GM06990 (cell line): Measurements from ENCODE around the gene GATAD2A.
A peak's percentile ranks its signal among the peaks of the same experiment; 100 is the strongest.

ENCODE experiments used
- DNase-seq: peaks from one replicate; pipeline ENCODE4 v3.0.0-alpha.2; 2011; ENCODE audit not compliant: insufficient read length; ENCODE audit errors: extremely low read depth
- H3K27me3 ChIP-seq: replicated peaks from 2 replicates; pipeline ENCODE4 v1.6.0; 2011; ENCODE audit warnings: low read length; ENCODE audit not compliant: control insufficient read depth, insufficient read depth
- H3K36me3 ChIP-seq: 2 replicates; pipeline ENCODE4 v1.5.1; 2011; ENCODE audit warnings: low read length; ENCODE audit not compliant: control insufficient read depth, insufficient read depth
- H3K4me3 ChIP-seq: replicated peaks from 2 replicates; pipeline ENCODE4 v1.5.1; 2011; ENCODE audit warnings: low read depth, mild to moderate bottlenecking, control low read depth, low read length
- TF ChIP-seq, protein P1 (sequence below): IDR thresholded peaks from 2 replicates; pipeline ENCODE4 v1.5.1; 2011; ENCODE audit warnings: low read length, control low read depth, mild to moderate bottlenecking, inconsistent platforms; ENCODE audit not compliant: insufficient read depth, poor library complexity, severe bottlenecking

The GATAD2A gene

DNA sequence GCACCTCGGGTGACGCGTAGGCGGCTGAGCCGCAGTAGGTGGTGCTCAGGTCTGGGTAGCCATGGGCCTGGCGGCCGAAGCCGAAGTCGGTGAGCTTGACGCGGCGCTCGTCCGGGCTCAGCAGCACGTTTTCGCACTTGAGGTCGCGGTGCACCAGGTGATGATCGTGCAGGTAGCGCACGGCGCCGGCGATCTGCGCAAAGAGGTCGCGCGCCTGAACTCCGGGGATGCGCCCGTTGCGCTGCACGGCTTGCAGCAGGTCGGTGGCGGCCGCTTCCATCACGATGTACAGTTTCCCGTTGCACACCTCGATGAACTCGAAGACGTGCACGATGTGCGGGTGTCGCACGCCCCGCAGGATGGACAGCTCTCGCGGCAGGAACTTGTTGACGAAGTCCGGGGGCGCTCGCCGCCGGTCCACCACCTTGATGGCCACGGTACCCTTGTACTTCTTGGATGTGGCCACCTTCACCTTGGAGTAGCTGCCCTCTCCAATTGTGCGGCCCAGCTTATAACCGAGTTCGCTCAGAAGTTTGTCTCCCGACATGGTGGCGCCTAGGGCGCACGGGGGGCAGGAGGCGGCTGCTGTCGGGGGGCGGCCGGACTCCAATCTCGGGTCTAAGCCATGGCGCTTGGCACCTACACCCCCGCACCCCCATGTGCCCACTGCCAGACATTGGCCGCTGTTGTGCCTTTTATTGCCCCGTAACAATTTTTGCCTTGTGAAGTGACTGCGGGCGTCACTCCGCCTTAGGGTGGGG lies 109.6 kb downstream of the GATAD2A start, which contains the start of gene TSSK6:
TSSK6 (minus strand) TSS at position 668 of the 761 bp plus-strand sequence; CDS start at position 547, 121 bp downstream.
- TF ChIP-seq, protein P1, sequence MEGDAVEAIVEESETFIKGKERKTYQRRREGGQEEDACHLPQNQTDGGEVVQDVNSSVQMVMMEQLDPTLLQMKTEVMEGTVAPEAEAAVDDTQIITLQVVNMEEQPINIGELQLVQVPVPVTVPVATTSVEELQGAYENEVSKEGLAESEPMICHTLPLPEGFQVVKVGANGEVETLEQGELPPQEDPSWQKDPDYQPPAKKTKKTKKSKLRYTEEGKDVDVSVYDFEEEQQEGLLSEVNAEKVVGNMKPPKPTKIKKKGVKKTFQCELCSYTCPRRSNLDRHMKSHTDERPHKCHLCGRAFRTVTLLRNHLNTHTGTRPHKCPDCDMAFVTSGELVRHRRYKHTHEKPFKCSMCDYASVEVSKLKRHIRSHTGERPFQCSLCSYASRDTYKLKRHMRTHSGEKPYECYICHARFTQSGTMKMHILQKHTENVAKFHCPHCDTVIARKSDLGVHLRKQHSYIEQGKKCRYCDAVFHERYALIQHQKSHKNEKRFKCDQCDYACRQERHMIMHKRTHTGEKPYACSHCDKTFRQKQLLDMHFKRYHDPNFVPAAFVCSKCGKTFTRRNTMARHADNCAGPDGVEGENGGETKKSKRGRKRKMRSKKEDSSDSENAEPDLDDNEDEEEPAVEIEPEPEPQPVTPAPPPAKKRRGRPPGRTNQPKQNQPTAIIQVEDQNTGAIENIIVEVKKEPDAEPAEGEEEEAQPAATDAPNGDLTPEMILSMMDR, result no peak
- no peak for DNase-seq
- peaks cover 7% of the 10 kb centered on the region for H3K36me3 ChIP-seq
- H3K27me3 ChIP-seq, result no peaks in the 10 kb centered on the region
- H3K4me3 ChIP-seq, result peak within 1 kb of the TSS; percentile 92

DNA sequence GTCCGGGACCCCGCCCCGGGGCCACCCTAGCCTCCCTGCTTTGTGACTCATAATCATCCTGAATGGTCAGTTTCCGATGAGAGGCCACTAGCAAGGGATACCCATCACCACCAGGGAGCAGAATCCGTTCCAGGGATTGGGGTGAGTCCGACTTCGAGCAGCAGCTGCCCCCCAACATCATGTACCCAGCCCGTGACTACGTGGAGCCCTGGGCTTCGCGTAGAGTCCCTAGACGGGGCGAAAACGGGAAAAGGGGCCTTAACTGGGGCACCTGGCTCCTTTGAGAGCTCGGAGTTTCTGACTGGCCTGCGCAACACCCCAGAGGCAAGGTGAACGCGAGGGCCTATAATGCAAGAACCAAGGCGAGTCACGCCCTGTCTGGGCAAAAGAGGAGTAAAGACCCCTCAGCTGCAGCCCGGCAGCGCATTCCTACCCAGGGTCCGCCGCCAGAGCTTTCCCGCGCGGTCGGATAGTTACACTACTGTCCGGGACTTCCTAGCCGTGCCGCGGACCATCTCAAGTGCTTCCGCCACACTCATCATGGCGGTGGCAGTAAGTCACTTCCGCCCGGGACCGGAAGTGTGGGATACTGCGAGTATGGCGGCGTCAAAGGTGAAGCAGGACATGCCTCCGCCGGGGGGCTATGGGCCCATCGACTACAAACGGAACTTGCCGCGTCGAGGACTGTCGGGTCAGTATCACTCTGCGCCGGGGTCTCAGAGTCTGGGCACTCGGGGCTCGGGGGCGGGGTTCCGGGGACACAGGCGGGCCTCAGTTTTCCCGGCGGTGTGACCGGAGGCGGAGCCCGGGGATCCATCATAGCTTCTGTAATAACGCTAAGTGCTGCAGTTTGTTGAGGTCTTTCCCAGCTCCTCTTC lies 110.4 kb downstream of the GATAD2A start, which contains the start of gene NDUFA13:
NDUFA13 (plus strand) TSS at position 584 of the 878 bp plus-strand sequence; CDS start at position 598, 14 bp downstream.
- no peaks in the 10 kb centered on the region for H3K27me3 ChIP-seq
- H3K4me3 ChIP-seq, result peak within 1 kb of the TSS; percentile 92
- peak; percentile 94 for DNase-seq
- peaks cover 9% of the 10 kb centered on the region for H3K36me3 ChIP-seq
- TF ChIP-seq, protein P1, result no peak

DNA sequence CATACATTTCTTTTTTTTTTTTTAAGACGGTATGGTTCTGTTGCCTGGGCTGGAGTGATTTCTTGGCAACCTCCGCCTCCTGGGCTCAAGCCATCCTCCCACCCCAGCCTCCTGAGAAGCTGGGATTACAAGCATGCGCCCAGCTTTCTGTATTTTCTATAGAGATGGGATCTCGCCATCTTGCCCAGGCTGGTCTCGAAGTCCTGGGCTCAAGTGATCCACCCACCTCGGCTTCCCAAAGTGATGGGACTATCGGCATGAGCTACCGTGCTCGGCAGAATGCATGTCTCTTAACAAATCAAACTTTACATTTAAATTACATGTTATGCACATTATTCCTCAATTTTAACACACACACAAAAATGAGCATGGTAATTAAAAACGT lies 111.8 kb downstream of the GATAD2A start:
- Histone ChIP-seq H3K27me3 (no peaks in the 10 kb centered on the region), H3K4me3 (peak overlapping the region; percentile 92), H3K36me3 (peaks cover 9% of the 10 kb centered on the region)
- TF ChIP-seq, protein P1, result no peak
- no peak for DNase-seq

DNA sequence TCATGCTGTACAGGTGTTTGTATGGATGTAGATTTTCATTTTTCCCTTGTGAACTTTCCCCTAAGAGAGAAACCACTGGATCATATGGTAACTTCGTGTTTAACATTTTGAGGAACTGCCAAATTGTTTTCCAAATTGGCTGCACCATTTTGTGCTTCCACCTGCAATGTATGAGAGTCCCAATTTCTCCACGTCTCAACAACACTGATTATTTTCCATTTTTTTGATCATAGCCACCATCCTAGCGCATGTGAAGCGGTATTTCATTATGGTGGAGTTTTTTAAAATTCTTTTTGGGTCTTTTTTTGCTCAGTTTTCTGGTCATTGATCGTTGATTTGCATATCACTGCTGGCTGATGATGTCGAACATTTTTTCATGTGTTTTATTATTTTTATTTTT lies 115.5 kb downstream of the GATAD2A start:
- TF ChIP-seq, protein P1, result no peak
- Histone ChIP-seq H3K27me3 (no peaks in the 10 kb centered on the region), H3K36me3 (peaks cover 9% of the 10 kb centered on the region), H3K4me3 (no peak overlapping the region)
- DNase-seq, result no peak

DNA sequence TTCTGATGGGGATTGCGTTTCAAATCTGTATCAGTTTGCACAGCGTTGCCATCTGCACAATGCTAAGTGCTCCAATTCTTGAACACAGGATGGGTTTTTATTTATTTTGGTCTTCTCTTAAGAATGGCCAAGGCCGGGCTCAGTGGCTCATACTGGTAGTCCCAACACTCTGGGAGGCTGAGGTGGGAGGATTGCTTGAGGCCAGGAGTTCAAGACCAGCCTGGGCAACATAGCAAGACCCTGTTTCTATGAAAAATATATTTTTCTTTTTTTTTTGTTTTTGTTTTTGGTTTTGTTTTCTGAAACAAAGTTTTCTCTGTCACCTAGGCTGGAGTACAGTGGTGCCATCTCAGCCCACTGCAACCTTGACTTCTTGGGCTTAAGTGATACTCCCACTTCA lies 117.7 kb downstream of the GATAD2A start:
- TF ChIP-seq, protein P1, result no peak
- Histone ChIP-seq H3K36me3 (peaks cover 17% of the 10 kb centered on the region), H3K4me3 (no peak overlapping the region), H3K27me3 (no peaks in the 10 kb centered on the region)
- no peak for DNase-seq
